PC-3 (cell line): ENCODE data around the gene CHID1. TPM values are rescaled to one million over a fixed set of nuclear protein-coding genes. Genes with fewer than 3 reads are reported as not detected.

Experiments used
- ATAC-seq: fragments of 200-7000 bp; cut with Tn5 transposase; 2 replicates; pipeline ENCODE4 v1.9.1; 2020; ENCODE audit warnings: mild to moderate bottlenecking, moderate library complexity
- BruUV-seq: library from RNA; stranded (reverse); fragments of 400-500 nt; replicated peaks from 2 replicates; lab custom pipeline; 2021; lab: Mats Ljungman, UMichigan
- CTCF ChIA-PET: fragments of 300-600 bp; sonication (Branson Sonifier 250); formaldehyde crosslinking; loops from one replicate; lab custom pipeline; 2022; ENCODE audit warnings: antibody characterized with exemption; lab: Charles Lee
- POLR2A ChIA-PET: fragments of 300-600 bp; sonication (Branson Sonifier 250); formaldehyde crosslinking; loops from one replicate; lab custom pipeline; 2022; ENCODE audit warnings: antibody characterized with exemption; ENCODE audit not compliant: unreplicated experiment; lab: Charles Lee
- DNase-seq: peaks from one replicate; pipeline ENCODE4 v3.0.0-alpha.2; 2015
- H2AFZ ChIP-seq: fragments of 300-600 bp; sonication (generic); 2 replicates; pipeline ENCODE4 v1.6.0; 2016; ENCODE audit warnings: antibody characterized with exemption, low read length
- H3F3A ChIP-seq: fragments of 300-600 bp; sonication (generic); one replicate; pipeline ENCODE4 v1.6.0; 2017; ENCODE audit warnings: antibody characterized with exemption, low read length, control low read depth, mild to moderate bottlenecking; ENCODE audit not compliant: unreplicated experiment
- H3K27ac ChIP-seq: fragments of 300-600 bp; sonication (generic); 2 replicates; pipeline ENCODE4 v1.5.1; 2016; ENCODE audit warnings: mild to moderate bottlenecking, low read length
- H3K27me3 ChIP-seq: fragments of 300-600 bp; sonication (generic); 2 replicates; pipeline ENCODE4 v1.6.1; 2016; ENCODE audit warnings: low read length, mixed read lengths
- H3K36me3 ChIP-seq: fragments of 300-600 bp; sonication (generic); 2 replicates; pipeline ENCODE4 v1.6.1; 2016; ENCODE audit warnings: low read depth, mixed run types, low read length, mixed read lengths
- H3K4me1 ChIP-seq: fragments of 300-600 bp; sonication (generic); 2 replicates; pipeline ENCODE4 v1.5.1; 2016; ENCODE audit warnings: low read length; ENCODE audit not compliant: insufficient read depth
- H3K4me2 ChIP-seq: fragments of 300-600 bp; sonication (generic); 2 replicates; pipeline ENCODE4 v1.6.0; 2016; ENCODE audit warnings: low read length
- H3K4me3 ChIP-seq: fragments of 300-600 bp; sonication (generic); 2 replicates; pipeline ENCODE4 v1.5.1; 2016; ENCODE audit warnings: mild to moderate bottlenecking, low read length, mixed read lengths
- H3K79me2 ChIP-seq: fragments of 300-600 bp; sonication (generic); 2 replicates; pipeline ENCODE4 v1.6.1; 2017; ENCODE audit warnings: low read length, mixed read lengths
- H3K9ac ChIP-seq: fragments of 300-600 bp; sonication (generic); 2 replicates; pipeline ENCODE4 v1.6.0; 2016; ENCODE audit warnings: mild to moderate bottlenecking, low read length
- H3K9me2 ChIP-seq: fragments of 300-600 bp; sonication (generic); replicated peaks from 2 replicates; pipeline ENCODE4 v1.6.1; 2016; ENCODE audit warnings: mixed run types, low read length, mixed read lengths
- H3K9me3 ChIP-seq: fragments of 300-600 bp; sonication (generic); 2 replicates; pipeline ENCODE4 v1.6.1; 2016; ENCODE audit warnings: low read length, mixed read lengths
- H4K20me1 ChIP-seq: fragments of 300-600 bp; sonication (generic); 2 replicates; pipeline ENCODE4 v1.6.1; 2016; ENCODE audit warnings: low read length, mixed read lengths
- CTCF ChIP-seq: fragments of 300-600 bp; sonication (generic); conservative IDR thresholded peaks from 2 replicates; pipeline ENCODE4 v1.5.1; 2017; ENCODE audit warnings: antibody characterized with exemption, low read depth, mild to moderate bottlenecking, low read length
- EZH2 ChIP-seq: fragments of 300-600 bp; sonication (generic); IDR thresholded peaks from one replicate; pipeline ENCODE4 v1.6.1; 2017; ENCODE audit warnings: antibody characterized with exemption, mild to moderate bottlenecking, low read length; ENCODE audit not compliant: unreplicated experiment
- EZH2phosphoT487 ChIP-seq: fragments of 300-600 bp; sonication (generic); IDR thresholded peaks from 2 replicates; pipeline ENCODE4 v1.6.1; 2018; ENCODE audit warnings: mild to moderate bottlenecking, antibody characterized with exemption, low read length, borderline replicate concordance
- intact Hi-C: fragments of 100-400 bp; cut with micrococcal nuclease; formaldehyde crosslinking; loops from 2 replicates; pipeline ENCODE4 v1.9.0; 2023
- total RNA-seq: library from RNA; depleted of rRNA; stranded (reverse); fragments of >200 nt; gene quantifications from 2 replicates; pipeline ENCODE4 v1.2.3, GENCODE V29; 2014

The CHID1 gene
- total RNA-seq, 1 experiment from 2014 or later, result 70.2 TPM

- no peaks in the 10 kb centered on the region for H3F3A ChIP-seq
- no peaks in the 10 kb centered on the region; the same call in 1 of the 2 replicates for H3K36me3 ChIP-seq
- BruUV-seq, result no TSS peak
- peaks cover 12% of the 10 kb centered on the region for H4K20me1 ChIP-seq
- H3K9me2 ChIP-seq, result no peaks in the 10 kb centered on the region
- no peaks in the 10 kb centered on the region for H3K27me3 ChIP-seq
- ChIA-PET CTCF (no interaction called here), POLR2A (interaction anchor here (0.6 kb wide), 1 partner anchor 128 kb away, joined by 4 read pairs; no protein-coding TSS in a partner anchor)
- intact Hi-C loops, result no loop called here
- H3K79me2 ChIP-seq, result peaks cover 40% of the 10 kb centered on the region
- DNase-seq (no peak), ATAC-seq (no peak)
- no peaks in the 10 kb centered on the region for H3K9me3 ChIP-seq
- H3K27ac ChIP-seq, result no peak overlapping the region
- no peak for TF ChIP-seq CTCF
- TF ChIP-seq EZH2phosphoT487, result no peak
- no peak overlapping the region for H2AFZ ChIP-seq
- no peak overlapping the region for H3K4me2 ChIP-seq
- no peak overlapping the region for H3K9ac ChIP-seq
- peaks cover 8% of the 10 kb centered on the region for H3K4me1 ChIP-seq
- no peak overlapping the region for H3K4me3 ChIP-seq
These were observed 14.5 kb upstream of the CHID1 start for GRCh38 chr11:925158-925495.

- Histone ChIP-seq H2AFZ (no peak overlapping the region), H3K27ac (no peak overlapping the region), H3F3A (no peaks in the 10 kb centered on the region), H3K9ac (no peak overlapping the region), H3K4me2 (no peak overlapping the region), H3K9me2 (no peaks in the 10 kb centered on the region), H3K4me1 (peaks cover 8% of the 10 kb centered on the region), H3K36me3 (no peaks in the 10 kb centered on the region; the same call in 1 of the 2 replicates), H3K27me3 (no peaks in the 10 kb centered on the region), H4K20me1 (peaks cover 12% of the 10 kb centered on the region), H3K9me3 (no peaks in the 10 kb centered on the region), H3K4me3 (no peak overlapping the region), H3K79me2 (peaks cover 35% of the 10 kb centered on the region)
- DNase-seq (no peak), ATAC-seq (no peak)
- no peak for TF ChIP-seq EZH2
- no peak for TF ChIP-seq CTCF
- no peak for TF ChIP-seq EZH2phosphoT487
- CTCF ChIA-PET, result no interaction called here
- POLR2A ChIA-PET, result interaction anchor here (0.6 kb wide), 1 partner anchor 129 kb away, joined by 4 read pairs; no protein-coding TSS in a partner anchor
- intact Hi-C loops, result no loop called here
- BruUV-seq, result no TSS peak
These were observed 14.0 kb upstream of the CHID1 start for GRCh38 chr11:924406-925157.
